Activated naive CD4-positive, alpha-beta T cell treated with anti-CD3 and anti-CD28 coated beads, Interleukin-2, amount 50 U/mL, for 24 hours (primary cell): ENCODE data around the gene NINJ2.
"Not testable (repeated sequence)": the region's sequence is repeated elsewhere in the genome, so short reads cannot be mapped to it uniquely, and the experiment has no call there.

Experiments used
- H3K27ac Mint-ChIP-seq: one replicate; pipeline ENCODE4 v1.8.0; 2021; ENCODE audit warnings: mild to moderate bottlenecking, mixed read lengths
- H3K27me3 Mint-ChIP-seq: one replicate; pipeline ENCODE4 v1.8.0; 2021; ENCODE audit warnings: mixed read lengths
- H3K36me3 Mint-ChIP-seq: one replicate; pipeline ENCODE4 v1.8.0; 2021; ENCODE audit warnings: mixed read lengths
- H3K4me1 Mint-ChIP-seq: one replicate; pipeline ENCODE4 v1.8.0; 2021; ENCODE audit warnings: mixed read lengths
- H3K4me3 Mint-ChIP-seq: one replicate; pipeline ENCODE4 v1.8.0; 2021; ENCODE audit warnings: mild to moderate bottlenecking, mixed read lengths
- H3K9me3 Mint-ChIP-seq: one replicate; pipeline ENCODE4 v1.8.0; 2021; ENCODE audit warnings: mixed read lengths

NINJ2 gene

DNA sequence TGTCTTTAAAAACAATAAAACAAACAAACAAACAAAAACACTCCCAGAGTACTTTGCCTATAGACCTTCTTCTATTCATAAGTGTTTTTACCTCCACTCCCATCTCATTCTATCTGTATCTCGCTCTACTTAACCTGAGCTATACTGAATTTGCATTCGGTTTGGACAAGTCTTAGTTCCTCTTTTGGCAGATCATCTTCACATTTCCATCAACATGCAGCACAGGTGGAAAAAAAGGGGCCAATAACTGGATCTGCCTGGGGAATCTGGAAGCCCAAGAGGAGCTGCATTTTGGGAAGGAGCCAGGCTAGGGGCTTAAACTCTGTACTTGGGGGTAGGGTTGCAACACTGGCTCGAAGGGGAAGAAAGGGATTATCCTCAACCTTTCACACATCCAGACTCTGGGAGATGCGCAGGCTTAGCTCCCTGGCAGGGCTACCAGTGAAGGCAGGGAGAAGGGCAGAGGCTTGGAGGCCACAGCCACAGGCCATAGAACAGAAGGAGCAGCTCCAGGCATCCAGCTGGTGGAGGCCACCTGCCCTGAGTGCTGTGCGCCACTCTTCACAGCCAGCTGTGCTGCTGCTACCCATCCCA, 4.1 kb downstream of the NINJ2 start:
- Mint-ChIP-seq H3K36me3 (no peaks in the 10 kb centered on the region), H3K4me3 (no peak overlapping the region), H3K4me1 (peaks cover 31% of the 10 kb centered on the region), H3K27me3 (no peaks in the 10 kb centered on the region), H3K9me3 (no peaks in the 10 kb centered on the region), H3K27ac (no peak overlapping the region)

DNA sequence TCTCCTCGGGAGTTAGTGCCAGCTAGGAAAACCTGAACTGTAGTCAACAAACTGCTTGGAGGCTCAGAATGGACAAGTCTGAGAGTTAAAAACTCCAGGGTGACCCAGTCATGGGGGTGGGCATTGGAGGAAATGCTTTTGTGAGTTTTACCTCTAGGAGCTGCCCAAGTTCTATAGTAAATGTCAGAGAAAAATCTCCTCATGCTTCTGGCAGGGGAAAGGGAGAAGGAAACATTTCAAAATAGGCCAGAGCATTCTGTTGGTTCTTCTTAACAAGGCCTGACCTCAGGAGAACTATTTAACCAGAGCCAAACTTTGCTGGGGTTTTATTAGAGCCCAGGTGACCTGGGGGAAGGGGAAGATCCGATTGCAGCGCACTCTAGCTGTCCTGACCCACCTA, 12.3 kb downstream of the NINJ2 start:
- peaks cover 3% of the 10 kb centered on the region for H3K36me3 Mint-ChIP-seq
- no peaks in the 10 kb centered on the region for H3K27me3 Mint-ChIP-seq
- H3K27ac Mint-ChIP-seq = peak overlapping the region; percentile 20
- no peak overlapping the region for H3K4me3 Mint-ChIP-seq
- H3K4me1 Mint-ChIP-seq = peaks cover 26% of the 10 kb centered on the region
- no peaks in the 10 kb centered on the region for H3K9me3 Mint-ChIP-seq

DNA sequence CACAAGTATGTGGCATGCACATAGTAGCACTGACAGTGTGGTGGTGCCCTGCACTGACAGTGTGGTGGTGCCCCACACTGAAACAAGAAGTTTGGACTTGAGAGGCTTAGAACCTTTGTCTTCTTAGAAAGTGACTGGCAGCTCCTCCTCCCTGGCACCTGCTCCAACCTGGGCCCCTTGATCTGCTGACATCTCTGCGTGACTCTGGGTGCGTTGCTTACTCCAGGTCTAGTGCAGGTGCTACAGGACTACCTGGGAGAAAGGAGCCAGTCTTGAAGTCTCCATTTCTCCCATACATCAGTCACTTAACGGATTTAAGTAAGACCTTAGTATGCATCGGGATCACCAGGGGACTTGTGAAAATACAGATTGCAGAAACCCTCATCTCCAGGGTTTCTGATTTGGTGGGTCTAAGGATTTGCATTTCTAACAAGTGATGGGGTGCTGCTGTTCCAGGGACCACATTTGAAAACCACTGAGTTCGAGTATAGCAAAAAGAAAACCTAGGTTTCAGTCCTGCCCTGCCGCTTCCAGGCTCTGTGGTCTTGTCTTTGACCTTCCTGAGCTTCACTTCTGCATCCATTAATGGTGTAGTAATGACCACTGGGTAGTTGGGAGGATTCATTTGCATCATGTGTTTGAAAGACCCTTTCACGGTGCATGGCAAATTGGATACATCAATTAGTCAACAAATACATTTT, 15.7 kb downstream of the NINJ2 start:
- H3K9me3 Mint-ChIP-seq = no peaks in the 10 kb centered on the region
- peaks cover 4% of the 10 kb centered on the region for H3K36me3 Mint-ChIP-seq
- no peaks in the 10 kb centered on the region for H3K27me3 Mint-ChIP-seq
- peaks cover 53% of the 10 kb centered on the region for H3K4me1 Mint-ChIP-seq
- H3K27ac Mint-ChIP-seq = no peak overlapping the region
- H3K4me3 Mint-ChIP-seq = no peak overlapping the region

DNA sequence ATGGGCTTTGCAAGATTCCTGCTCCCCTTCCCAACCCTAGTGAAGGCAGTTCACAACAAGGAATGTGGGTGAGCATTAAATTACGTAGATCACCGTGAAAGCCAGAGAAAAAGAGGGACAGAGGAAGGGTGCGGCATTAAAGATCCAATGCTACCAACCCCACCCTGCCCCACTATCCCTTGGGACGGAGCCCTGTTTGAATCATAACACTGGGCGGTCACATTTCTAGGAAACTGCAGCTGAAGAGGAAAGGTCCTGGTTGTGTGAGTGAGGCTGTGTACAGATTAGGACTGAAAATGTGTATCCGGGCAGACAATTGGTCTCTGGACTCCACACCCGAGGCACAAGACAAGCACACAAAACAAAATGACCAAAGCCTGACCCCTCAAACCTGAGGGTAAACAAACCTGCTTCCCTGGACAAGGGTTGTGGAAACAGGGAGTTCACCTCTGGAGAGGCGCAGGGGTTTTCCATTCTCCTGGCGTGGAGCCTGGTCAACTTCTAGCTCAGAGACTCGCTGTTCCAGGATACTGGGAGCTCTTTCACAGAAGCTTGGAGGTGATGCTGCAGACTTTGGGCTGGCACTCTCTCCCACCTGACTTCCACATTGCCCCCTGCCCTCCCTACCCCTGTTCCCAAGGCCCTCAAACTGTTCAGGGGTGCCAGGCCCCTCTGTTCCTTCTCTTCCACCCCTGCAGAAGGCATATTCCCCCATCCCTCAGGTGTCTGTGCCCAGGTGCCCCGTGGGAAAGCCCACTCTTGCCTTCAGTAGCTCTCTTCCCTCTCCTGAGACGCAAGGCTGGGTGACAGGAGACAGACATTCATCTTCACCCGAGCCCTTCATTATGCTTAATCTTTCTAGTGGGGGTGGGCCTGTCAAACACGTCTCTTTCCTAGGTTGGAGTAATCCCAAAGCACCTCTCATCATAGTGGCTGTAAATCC, 16.5 kb downstream of the NINJ2 start:
- Mint-ChIP-seq H3K4me3 (no peak overlapping the region), H3K27me3 (no peaks in the 10 kb centered on the region), H3K36me3 (peaks cover 6% of the 10 kb centered on the region), H3K4me1 (peaks cover 49% of the 10 kb centered on the region), H3K27ac (no peak overlapping the region), H3K9me3 (no peaks in the 10 kb centered on the region)

DNA sequence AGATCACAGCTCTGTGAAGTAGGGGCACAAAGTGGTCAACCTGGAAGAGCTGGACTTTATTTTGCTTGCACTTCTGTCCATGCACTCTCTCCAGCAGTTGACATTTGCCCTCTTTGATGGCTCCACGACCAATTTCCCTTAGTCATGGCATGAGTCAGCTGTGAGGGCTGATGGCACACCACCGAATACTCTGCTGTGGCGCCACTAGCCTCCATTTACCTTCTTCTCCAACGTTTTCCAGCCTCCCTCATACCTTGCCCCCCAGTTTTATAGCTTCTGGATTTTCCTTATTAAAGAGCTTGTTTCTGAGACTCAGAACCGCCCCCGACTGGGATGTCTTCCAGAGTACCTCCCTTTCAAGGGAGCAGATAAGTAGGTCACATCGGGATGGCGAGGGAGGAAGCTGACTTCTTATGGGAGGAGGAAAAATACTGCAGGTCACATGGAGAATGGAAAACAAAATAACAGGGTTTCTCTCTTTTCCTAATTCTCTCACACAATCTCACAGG, 17.6 kb downstream of the NINJ2 start:
- no peaks in the 10 kb centered on the region for H3K9me3 Mint-ChIP-seq
- no peaks in the 10 kb centered on the region for H3K27me3 Mint-ChIP-seq
- H3K27ac Mint-ChIP-seq = peak overlapping the region; percentile 66
- H3K4me1 Mint-ChIP-seq = peaks cover 41% of the 10 kb centered on the region
- peaks cover 6% of the 10 kb centered on the region for H3K36me3 Mint-ChIP-seq
- H3K4me3 Mint-ChIP-seq = peak overlapping the region; percentile 23

DNA sequence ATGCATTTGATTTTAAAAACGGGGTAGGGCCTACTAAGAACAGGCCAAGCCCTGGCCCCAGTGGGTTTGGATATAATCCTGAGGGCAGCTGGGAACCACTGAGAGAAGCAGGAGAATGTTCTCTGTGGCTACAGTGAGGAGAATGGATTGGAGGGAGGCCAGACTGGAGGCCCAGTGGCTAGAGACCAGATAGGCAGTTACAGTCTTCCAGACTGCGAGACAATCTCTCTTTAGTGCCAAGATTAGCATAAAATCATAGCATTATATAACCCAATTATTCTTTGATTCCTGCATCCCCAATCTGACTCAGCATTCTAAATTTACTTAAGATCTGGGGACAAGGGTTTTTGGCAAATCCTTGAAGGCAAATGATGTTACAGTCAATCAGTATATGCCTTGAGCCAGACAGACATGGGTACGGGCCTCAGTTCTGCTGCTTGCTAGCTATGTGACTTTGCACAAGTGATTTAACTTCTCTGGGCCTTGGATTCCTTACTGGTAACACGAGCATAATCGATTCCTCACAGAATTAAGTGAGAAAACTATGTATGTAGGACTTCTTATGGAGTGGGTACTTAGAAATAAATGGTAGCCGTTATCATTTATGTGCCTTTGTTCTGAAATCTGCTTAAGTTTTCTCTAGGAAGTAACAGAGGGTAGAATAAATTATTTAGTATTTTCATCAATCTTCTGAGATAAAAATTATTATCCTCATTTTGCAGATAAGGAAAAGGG, 18.3 kb downstream of the NINJ2 start:
- peaks cover 46% of the 10 kb centered on the region for H3K4me1 Mint-ChIP-seq
- no peaks in the 10 kb centered on the region for H3K9me3 Mint-ChIP-seq
- H3K4me3 Mint-ChIP-seq = peak overlapping the region; percentile 42

DNA sequence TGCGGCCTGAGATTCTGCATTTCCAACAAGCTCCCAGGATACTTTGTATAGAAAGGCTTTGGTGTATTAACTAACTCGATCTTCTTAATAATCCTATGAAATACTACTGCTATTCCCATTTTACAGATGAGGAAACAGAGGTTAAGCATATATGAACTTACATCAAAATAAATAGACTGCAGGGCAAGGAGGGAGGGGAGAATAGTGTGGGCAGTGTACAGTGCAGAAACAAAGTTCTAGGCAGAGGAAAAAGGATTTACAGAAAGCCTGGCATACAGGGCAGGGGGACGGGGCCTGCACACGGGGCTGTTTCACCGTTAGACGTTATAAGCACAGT, 19.0 kb downstream of the NINJ2 start:
- Mint-ChIP-seq H3K4me1 (peaks cover 53% of the 10 kb centered on the region), H3K4me3 (peak overlapping the region; percentile 89), H3K27me3 (no peaks in the 10 kb centered on the region), H3K9me3 (no peaks in the 10 kb centered on the region), H3K27ac (peak overlapping the region; percentile 95), H3K36me3 (peaks cover 6% of the 10 kb centered on the region)

More for the DNA sequence above, 18.3 kb downstream of the NINJ2 start:
- peak overlapping the region; percentile 95 for H3K27ac Mint-ChIP-seq
- no peaks in the 10 kb centered on the region for H3K27me3 Mint-ChIP-seq
- peaks cover 6% of the 10 kb centered on the region for H3K36me3 Mint-ChIP-seq

DNA sequence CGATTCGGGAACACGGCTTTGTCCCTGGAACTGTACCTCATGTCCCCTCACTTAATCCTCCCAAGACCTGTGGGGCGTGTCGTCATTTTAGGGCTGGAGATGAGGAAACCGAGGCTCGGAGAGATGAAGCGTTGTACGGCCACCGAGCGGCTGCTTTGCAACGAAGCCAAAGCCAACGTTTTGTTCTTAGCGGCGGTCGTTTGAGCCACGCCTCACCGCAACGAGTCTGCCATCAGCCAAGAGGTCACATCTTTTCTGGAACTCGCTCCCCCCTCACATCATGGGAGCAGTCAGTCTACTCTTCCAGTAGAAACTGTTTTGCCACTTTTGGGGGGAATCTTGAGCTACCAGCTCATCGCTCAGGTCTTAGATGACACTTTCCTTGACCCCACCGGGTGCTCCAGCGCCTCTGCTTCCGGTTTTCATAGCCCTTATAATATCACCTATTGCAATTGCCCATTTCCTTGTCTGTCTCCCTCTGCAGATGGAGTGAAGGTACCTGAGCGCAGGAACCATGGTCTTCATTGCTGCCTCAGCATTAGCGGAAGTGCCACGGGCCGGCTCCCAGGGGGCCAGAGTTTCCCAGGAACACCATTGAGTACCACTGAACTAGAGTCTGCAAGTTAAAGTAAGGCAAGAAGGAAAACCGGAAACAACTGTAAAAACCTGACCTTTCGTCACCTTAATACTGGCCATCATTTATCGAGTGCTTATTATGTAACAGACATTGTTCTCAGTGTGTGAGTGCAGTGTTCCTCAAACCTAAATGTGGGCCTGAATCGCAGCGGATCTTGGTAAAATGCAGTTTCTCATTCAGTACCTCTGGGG, 19.6 kb downstream of the NINJ2 start:
- H3K9me3 Mint-ChIP-seq = no peaks in the 10 kb centered on the region
- peak overlapping the region; percentile 89 for H3K4me3 Mint-ChIP-seq
- H3K27ac Mint-ChIP-seq = peak overlapping the region; percentile 95
- H3K4me1 Mint-ChIP-seq = peaks cover 59% of the 10 kb centered on the region
- no peaks in the 10 kb centered on the region for H3K27me3 Mint-ChIP-seq
- H3K36me3 Mint-ChIP-seq = peaks cover 6% of the 10 kb centered on the region

DNA sequence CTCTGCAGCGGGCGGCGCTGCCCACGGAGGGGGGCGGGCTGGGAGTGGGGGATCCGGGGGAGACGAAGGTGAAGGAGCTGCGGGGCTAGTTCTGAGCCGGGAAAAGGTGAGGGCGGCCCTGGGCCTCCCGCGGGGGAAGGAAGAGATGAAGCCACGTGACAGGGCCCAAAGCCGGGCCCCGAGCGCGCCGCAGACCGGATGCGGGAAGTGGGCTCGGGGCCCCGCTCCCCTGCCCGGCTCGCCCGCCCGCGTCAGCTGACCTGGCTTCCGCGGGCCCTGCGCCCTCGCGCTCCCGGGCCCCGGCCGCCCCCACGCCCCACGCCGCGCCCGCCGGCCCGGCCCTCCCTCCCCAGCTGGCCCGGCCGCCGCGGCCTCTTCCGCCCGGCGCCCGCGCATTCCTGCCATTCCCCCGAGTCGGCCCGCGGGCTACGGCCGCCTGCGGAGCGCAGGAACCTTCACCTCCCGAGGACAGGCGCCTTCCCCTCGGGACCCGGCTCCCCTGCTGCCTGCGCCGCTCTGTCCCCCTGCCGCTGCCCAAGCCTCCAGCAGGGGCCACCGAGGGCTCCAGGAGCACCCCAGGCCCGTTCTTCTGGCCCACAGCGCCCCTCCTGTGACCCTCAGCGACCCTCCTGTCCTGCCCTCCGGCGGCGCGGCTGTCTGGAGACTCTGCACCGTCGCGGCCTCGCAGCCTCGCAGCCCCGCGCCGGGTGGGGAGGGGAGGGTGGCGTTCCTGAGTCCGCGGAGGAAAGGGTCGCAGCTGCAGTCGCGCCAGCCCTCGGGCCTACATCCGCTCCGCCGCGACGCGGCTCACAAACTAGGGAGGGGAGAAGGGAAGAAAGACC, 20.4 kb downstream of the NINJ2 start:
- Mint-ChIP-seq H3K27ac (peak overlapping the region; percentile 95), H3K9me3 (no peaks in the 10 kb centered on the region), H3K4me1 (peaks cover 66% of the 10 kb centered on the region), H3K4me3 (peak overlapping the region; percentile 89), H3K27me3 (no peaks in the 10 kb centered on the region), H3K36me3 (peaks cover 6% of the 10 kb centered on the region)

DNA sequence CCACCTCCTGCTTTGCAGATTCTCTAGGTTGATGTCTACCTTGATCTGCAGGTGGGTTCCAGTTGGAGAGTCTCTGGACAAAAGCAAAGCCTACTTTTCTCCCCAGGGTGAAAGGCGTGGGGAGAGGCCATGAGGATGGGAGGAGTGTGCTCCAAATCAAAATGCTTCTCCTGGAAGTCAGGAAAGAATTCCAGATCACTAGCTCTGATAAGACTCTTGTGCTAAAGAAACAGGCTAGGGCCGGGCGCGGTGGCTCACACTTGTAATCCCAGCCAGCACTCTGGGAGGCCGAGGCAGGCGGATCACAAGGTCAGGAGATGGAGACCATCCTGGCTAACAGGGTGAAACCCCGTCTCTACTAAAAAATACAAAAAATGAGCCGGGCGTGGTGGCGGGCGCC, 21.9 kb downstream of the NINJ2 start:
- H3K9me3 Mint-ChIP-seq, H3K27me3 Mint-ChIP-seq, H3K36me3 Mint-ChIP-seq: not testable (repeated sequence)
- Mint-ChIP-seq H3K4me3 (peak overlapping the region; percentile 11), H3K4me1 (peaks cover 65% of the 10 kb centered on the region), H3K27ac (peak overlapping the region; percentile 74)

DNA sequence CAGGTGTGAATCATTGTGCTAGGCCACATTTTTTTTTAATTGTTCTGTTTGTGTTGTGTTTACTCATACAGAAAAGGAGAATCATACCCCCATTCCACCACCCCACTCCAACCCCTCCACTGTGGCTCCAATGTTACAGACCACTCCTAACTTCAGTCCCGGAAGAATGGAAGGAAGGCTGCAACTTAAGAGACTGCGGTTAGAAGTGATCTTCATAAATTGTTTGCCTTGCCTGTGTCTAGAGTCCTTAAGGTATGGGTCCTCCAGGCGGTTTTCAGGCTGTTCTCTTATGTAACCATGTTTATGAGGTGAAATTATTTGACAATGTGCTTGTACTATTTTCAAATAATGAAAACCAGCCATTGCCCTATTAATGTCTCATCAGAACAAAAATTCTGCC, 22.5 kb downstream of the NINJ2 start:
- Mint-ChIP-seq H3K4me1 (peaks cover 65% of the 10 kb centered on the region), H3K4me3 (no peak overlapping the region), H3K27ac (peak overlapping the region; percentile 94), H3K27me3 (no peaks in the 10 kb centered on the region), H3K9me3 (no peaks in the 10 kb centered on the region), H3K36me3 (peaks cover 3% of the 10 kb centered on the region)

DNA sequence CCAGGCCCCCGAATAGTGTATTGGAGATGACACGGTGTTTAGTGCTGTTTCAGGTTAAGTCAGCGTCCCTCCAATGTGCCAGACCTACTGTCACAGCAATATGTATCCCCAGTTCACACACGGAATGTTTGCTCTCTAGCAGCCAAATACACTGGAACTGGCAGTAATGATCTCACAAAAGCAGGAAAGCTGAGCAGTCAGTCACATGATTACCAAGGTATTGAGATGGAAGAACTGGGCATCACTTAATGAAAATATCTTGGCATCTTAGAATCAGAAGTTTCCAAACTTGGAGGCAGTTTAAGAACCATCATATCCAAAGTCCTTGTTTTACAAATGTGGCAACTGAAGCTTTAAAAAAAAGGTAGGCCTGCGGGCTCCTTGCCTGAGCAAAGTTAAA, 23.3 kb downstream of the NINJ2 start:
- Mint-ChIP-seq H3K9me3 (no peaks in the 10 kb centered on the region), H3K4me1 (peaks cover 57% of the 10 kb centered on the region), H3K4me3 (no peak overlapping the region), H3K36me3 (peaks cover 1% of the 10 kb centered on the region), H3K27ac (peak overlapping the region; percentile 94), H3K27me3 (no peaks in the 10 kb centered on the region)

DNA sequence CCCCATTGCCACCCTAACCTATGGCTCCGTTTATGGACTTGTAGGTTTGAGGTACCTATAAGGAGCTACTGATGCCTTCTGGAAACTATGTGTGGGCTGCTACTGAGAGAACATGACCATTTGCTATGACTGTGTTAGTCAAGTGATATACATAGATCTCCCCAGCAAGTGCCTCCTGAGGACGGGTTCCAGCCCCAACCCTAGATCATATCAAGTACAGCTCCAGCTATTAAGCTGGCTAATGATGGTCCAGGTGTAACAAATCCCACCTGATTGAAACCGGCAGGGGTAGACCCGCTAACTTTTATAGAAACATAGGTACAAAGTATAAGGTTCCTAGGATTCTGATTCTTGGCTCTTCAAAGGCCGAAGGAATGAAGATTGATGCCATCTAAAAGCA, 23.7 kb downstream of the NINJ2 start:
- Mint-ChIP-seq H3K4me3 (peak overlapping the region; percentile 42), H3K36me3 (peaks cover 1% of the 10 kb centered on the region)

More for the DNA sequence above, 23.7 kb downstream of the NINJ2 start:
- Mint-ChIP-seq H3K9me3 (no peaks in the 10 kb centered on the region), H3K4me1 (peaks cover 53% of the 10 kb centered on the region), H3K27me3 (no peaks in the 10 kb centered on the region), H3K27ac (peak overlapping the region; percentile 94)
